BLaER1 treated with 17β-estradiol and CSF1 and Interleukin-3, amounts not matched to agents 10 nM and 100 nM (cell line): ENCODE data around the gene PNMA6E.

Experiments used
- H3K27ac ChIP-seq, 11 experiments: shearing (Covaris generic); formaldehyde crosslinking; 2 replicates each; pipeline ENCODE4 v1.8.1; 2022
- H3K27me3 ChIP-seq, 11 experiments: shearing (Covaris generic); formaldehyde crosslinking; 2 replicates each; pipeline ENCODE4 v1.8.1; 2022
- H3K36me3 ChIP-seq, 11 experiments: shearing (Covaris generic); formaldehyde crosslinking; 2 replicates each; pipeline ENCODE4 v1.8.1; 2022
- H3K4me1 ChIP-seq, 10 experiments: shearing (Covaris generic); formaldehyde crosslinking; 2 replicates each; pipeline ENCODE4 v1.8.1; 2022
- H3K4me2 ChIP-seq, 11 experiments: shearing (Covaris generic); formaldehyde crosslinking; 2 replicates each; pipeline ENCODE4 v1.8.1; 2022
- H3K4me3 ChIP-seq, 10 experiments: shearing (Covaris generic); formaldehyde crosslinking; 2 replicates each; pipeline ENCODE4 v1.8.1; 2022
- H3K9ac ChIP-seq, 11 experiments: shearing (Covaris generic); formaldehyde crosslinking; 2 replicates each; pipeline ENCODE4 v1.8.1; 2022
- H3K9me3 ChIP-seq, 11 experiments: shearing (Covaris generic); formaldehyde crosslinking; replicated peaks in 1 of 11; 2 replicates each; pipeline ENCODE4 v1.8.1; 2022
- H4K20me1 ChIP-seq, 11 experiments: shearing (Covaris generic); formaldehyde crosslinking; 2 replicates each; pipeline ENCODE4 v1.8.1; 2022
- Cebpa-rat ChIP-seq, 11 experiments: shearing (Covaris generic); IDR thresholded peaks; 2 replicates each; pipeline ENCODE4 v1.8.1; 2022

PNMA6E gene

GRCh38 chrX:153370293-153371055 is 30.7 kb downstream of the PNMA6E start:
- Histone ChIP-seq H3K36me3 (no peaks in the 10 kb centered on the region), H3K9ac (no peak overlapping the region), H4K20me1 (no peaks in the 10 kb centered on the region; a peak in 2 of 22 replicates), H3K4me3 (no peak overlapping the region), H3K27ac (no peak overlapping the region), H3K4me2 (peak overlapping the region in 2 of 11 experiments; percentile 2 to 10; a peak in 1 of 22 replicates), H3K9me3 (peaks cover 0 to 9% (median 0%) of the 10 kb centered on the region in 11 experiments; a peak in 1 of 22 replicates), H3K4me1 (peaks cover 0 to 9% (median 0%) of the 10 kb centered on the region in 10 experiments; a peak in 2 of 20 replicates), H3K27me3 (peaks cover 70 to 87% (median 83%) of the 10 kb centered on the region in 11 experiments)
- no peak for TF ChIP-seq Cebpa-rat (IDR thresholded peaks at IDR 0.05)

- Histone ChIP-seq H3K4me3 (no peak overlapping the region), H3K4me1 (peaks cover 0 to 14% (median 7%) of the 10 kb centered on the region in 10 experiments; a peak in 13 of 20 replicates), H3K27ac (no peak overlapping the region), H4K20me1 (no peaks in the 10 kb centered on the region), H3K36me3 (no peaks in the 10 kb centered on the region), H3K4me2 (no peak overlapping the region), H3K9ac (no peak overlapping the region), H3K27me3 (peaks cover 57 to 84% (median 78%) of the 10 kb centered on the region in 11 experiments), H3K9me3 (peaks cover 0 to 9% (median 0%) of the 10 kb centered on the region in 11 experiments; a peak in 1 of 22 replicates)
- TF ChIP-seq Cebpa-rat (IDR thresholded peaks at IDR 0.05), result no peak
Measured at GRCh38 chrX:153366878-153367538, 34.1 kb downstream of the PNMA6E start.

GRCh38 chrX:153366119-153366518 is 35.0 kb downstream of the PNMA6E start:
- Histone ChIP-seq H3K27me3 (peaks cover 51 to 83% (median 78%) of the 10 kb centered on the region in 11 experiments), H4K20me1 (no peaks in the 10 kb centered on the region), H3K4me3 (no peak overlapping the region), H3K9ac (no peak overlapping the region), H3K27ac (no peak overlapping the region), H3K36me3 (no peaks in the 10 kb centered on the region), H3K9me3 (peaks cover 0 to 9% (median 0%) of the 10 kb centered on the region in 11 experiments; a peak in 1 of 22 replicates), H3K4me1 (peaks cover 0 to 19% (median 12%) of the 10 kb centered on the region in 10 experiments; a peak in 14 of 20 replicates), H3K4me2 (no peak overlapping the region)
- TF ChIP-seq Cebpa-rat (IDR thresholded peaks at IDR 0.05), result no peak

- H3K36me3 ChIP-seq, result no peaks in the 10 kb centered on the region
- H3K4me3 ChIP-seq, result no peak overlapping the region
- H3K4me1 ChIP-seq, result peaks cover 0 to 19% (median 13%) of the 10 kb centered on the region in 10 experiments; a peak in 14 of 20 replicates
- no peak overlapping the region for H3K27ac ChIP-seq
- no peak overlapping the region for H3K4me2 ChIP-seq
- H4K20me1 ChIP-seq, result no peaks in the 10 kb centered on the region
- H3K27me3 ChIP-seq, result peaks cover 49 to 83% (median 78%) of the 10 kb centered on the region in 11 experiments
- no peak overlapping the region for H3K9ac ChIP-seq
- peaks cover 0 to 9% (median 0%) of the 10 kb centered on the region in 11 experiments; a peak in 2 of 22 replicates for H3K9me3 ChIP-seq
- TF ChIP-seq Cebpa-rat (IDR thresholded peaks at IDR 0.05), result no peak
Measured at GRCh38 chrX:153365670-153366069, 35.5 kb downstream of the PNMA6E start.

- Histone ChIP-seq H3K9me3 (peaks cover 30 to 43% (median 33%) of the 10 kb centered on the region in 11 experiments), H4K20me1 (no peaks in the 10 kb centered on the region), H3K4me1 (peaks cover 0 to 19% (median 13%) of the 10 kb centered on the region in 10 experiments; a peak in 13 of 20 replicates), H3K27ac (no peak overlapping the region), H3K27me3 (peaks cover 29 to 70% (median 57%) of the 10 kb centered on the region in 11 experiments), H3K36me3 (no peaks in the 10 kb centered on the region), H3K4me3 (no peak overlapping the region), H3K9ac (no peak overlapping the region), H3K4me2 (peak overlapping the region in 8 of 11 experiments; percentile 4 to 65 (median 28); a peak in 12 of 22 replicates)
- no peak for TF ChIP-seq Cebpa-rat (IDR thresholded peaks at IDR 0.05)
Measured at GRCh38 chrX:153361781-153362397, 39.3 kb downstream of the PNMA6E start.

- TF ChIP-seq Cebpa-rat (IDR thresholded peaks at IDR 0.05), result no peak
- H3K9me3 ChIP-seq, result peaks cover 48 to 63% (median 53%) of the 10 kb centered on the region in 11 experiments
- peaks cover 13 to 56% (median 40%) of the 10 kb centered on the region in 11 experiments for H3K27me3 ChIP-seq
- no peaks in the 10 kb centered on the region for H3K36me3 ChIP-seq
- H3K9ac ChIP-seq, result no peak overlapping the region
- H4K20me1 ChIP-seq, result peaks cover 0 to 14% (median 0%) of the 10 kb centered on the region in 11 experiments; a peak in 3 of 22 replicates
- peaks cover 0 to 19% (median 13%) of the 10 kb centered on the region in 10 experiments; a peak in 13 of 20 replicates for H3K4me1 ChIP-seq
- H3K27ac ChIP-seq, result no peak overlapping the region
- peak overlapping the region in 2 of 10 experiments; percentile 8 to 17; a peak in 1 of 20 replicates for H3K4me3 ChIP-seq
- no peak overlapping the region for H3K4me2 ChIP-seq
Measured at GRCh38 chrX:153357877-153358276, 43.3 kb downstream of the PNMA6E start.

GRCh38 chrX:153353416-153353815 is 47.7 kb downstream of the PNMA6E start:
- Histone ChIP-seq H4K20me1 (peaks cover 0 to 28% (median 0%) of the 10 kb centered on the region in 11 experiments; a peak in 5 of 22 replicates), H3K27me3 (peaks cover 29 to 76% (median 61%) of the 10 kb centered on the region in 11 experiments), H3K9me3 (peaks cover 30 to 45% (median 37%) of the 10 kb centered on the region in 11 experiments), H3K9ac (no peak overlapping the region), H3K27ac (no peak overlapping the region), H3K4me1 (no peaks in the 10 kb centered on the region), H3K36me3 (peaks cover 11 to 24% (median 17%) of the 10 kb centered on the region in 11 experiments; a peak in 18 of 22 replicates), H3K4me3 (no peak overlapping the region), H3K4me2 (no peak overlapping the region)
- no peak for TF ChIP-seq Cebpa-rat (IDR thresholded peaks at IDR 0.05)

- no peak overlapping the region for H3K27ac ChIP-seq
- TF ChIP-seq Cebpa-rat (IDR thresholded peaks at IDR 0.05), result no peak
- no peak overlapping the region for H3K4me3 ChIP-seq
- no peak overlapping the region for H3K9ac ChIP-seq
- H3K9me3 ChIP-seq, result peaks cover 24 to 42% (median 32%) of the 10 kb centered on the region in 11 experiments
- peaks cover 29 to 80% (median 62%) of the 10 kb centered on the region in 11 experiments for H3K27me3 ChIP-seq
- H4K20me1 ChIP-seq, result peaks cover 0 to 28% (median 0%) of the 10 kb centered on the region in 11 experiments; a peak in 5 of 22 replicates
- H3K4me2 ChIP-seq, result no peak overlapping the region
- H3K4me1 ChIP-seq, result no peaks in the 10 kb centered on the region
- peaks cover 16 to 29% (median 21%) of the 10 kb centered on the region in 11 experiments; a peak in 19 of 22 replicates for H3K36me3 ChIP-seq
Measured at GRCh38 chrX:153352858-153353257, 48.3 kb downstream of the PNMA6E start.
